ENCODE results near the gene PHF2.
"Not testable (repeated sequence)": the region's sequence is repeated elsewhere in the genome, so short reads cannot be mapped to it uniquely, and the experiment has no call there.

The PHF2 gene

GRCh38 chr9:93662016-93662638 lies 85.7 kb downstream of the PHF2 start:
- DNase-seq (ENCODE audit: insufficient read length, low spot score) (no peak), FAIRE-seq (no peak)

- no peak for FAIRE-seq
- no peak for DNase-seq (ENCODE audit: insufficient read length, low spot score)
Measured at GRCh38 chr9:93662952-93663572, 86.7 kb downstream of the PHF2 start.

GRCh38 chr9:93663877-93664548 lies 87.6 kb downstream of the PHF2 start:
- no peak for DNase-seq (ENCODE audit: insufficient read length, low spot score)
- no peak for FAIRE-seq

- FAIRE-seq = no peak
- DNase-seq (ENCODE audit: insufficient read length, low spot score) = no peak
Measured at GRCh38 chr9:93664549-93665120, 88.3 kb downstream of the PHF2 start.

GRCh38 chr9:93665128-93665636 lies 88.8 kb downstream of the PHF2 start:
- FAIRE-seq (no peak), DNase-seq (ENCODE audit: insufficient read length, low spot score) (no peak)

- no peak for FAIRE-seq
Measured at GRCh38 chr9:93665637-93666438, 89.5 kb downstream of the PHF2 start.

GRCh38 chr9:93666439-93666784 lies 90.0 kb downstream of the PHF2 start:
- FAIRE-seq; DNase-seq (ENCODE audit: insufficient read length, low spot score): not testable (repeated sequence)

More at GRCh38 chr9:93665637-93666438, 89.5 kb downstream of the PHF2 start:
- no peak for DNase-seq (ENCODE audit: insufficient read length, low spot score)

- DNase-seq (ENCODE audit: insufficient read length, low spot score) = no peak
- no peak for FAIRE-seq
Measured at GRCh38 chr9:93667006-93667405, 90.6 kb downstream of the PHF2 start.

- DNase-seq (ENCODE audit: insufficient read length, low spot score) (no peak), FAIRE-seq (no peak)
Measured at GRCh38 chr9:93667627-93668026, 91.2 kb downstream of the PHF2 start.

GRCh38 chr9:93668261-93668871 lies 92.0 kb downstream of the PHF2 start:
- FAIRE-seq = no peak
- no peak for DNase-seq (ENCODE audit: insufficient read length, low spot score)

GRCh38 chr9:93669116-93669957 lies 93.0 kb downstream of the PHF2 start:
- DNase-seq (ENCODE audit: insufficient read length, low spot score) (no peak), FAIRE-seq (no peak)

- DNase-seq (ENCODE audit: insufficient read length, low spot score) (no peak), FAIRE-seq (no peak)
Measured at GRCh38 chr9:93669958-93670207, 93.5 kb downstream of the PHF2 start.

- DNase-seq (ENCODE audit: insufficient read length, low spot score) (no peak), FAIRE-seq (no peak)
Measured at GRCh38 chr9:93670208-93671019, 94.0 kb downstream of the PHF2 start.

- no peak for FAIRE-seq
- DNase-seq (ENCODE audit: insufficient read length, low spot score) = no peak
Measured at GRCh38 chr9:93671020-93671338, 94.6 kb downstream of the PHF2 start.

GRCh38 chr9:93672330-93673020 lies 96.1 kb downstream of the PHF2 start:
- FAIRE-seq = peak; percentile 71
- DNase-seq (ENCODE audit: insufficient read length, low spot score) = not testable (repeated sequence)

- FAIRE-seq = no peak
- no peak for DNase-seq (ENCODE audit: insufficient read length, low spot score)
Measured at GRCh38 chr9:93673021-93673838, 96.8 kb downstream of the PHF2 start.

- DNase-seq (ENCODE audit: insufficient read length, low spot score) (no peak), FAIRE-seq (no peak)
Measured at GRCh38 chr9:93673839-93674334, 97.5 kb downstream of the PHF2 start.
